Right renal cortex interstitium (tissue), 3 donors: ENCODE data around the gene INAFM1. TPM values are rescaled to one million over a fixed set of nuclear protein-coding genes. Genes with fewer than 3 reads are reported as not detected.
A peak's percentile ranks its signal among the peaks of the same experiment; 100 is the strongest.
"Not testable (repeated sequence)": the region's sequence is repeated elsewhere in the genome, so short reads cannot be mapped to it uniquely, and the experiment has no call there.

ENCODE experiments used
- DNase-seq, 3 donors: peaks; one replicate each; pipeline ENCODE4 v3.0.0-alpha.2; 2013; ENCODE audit warnings: low read depth in 3 of 3, low spot score in 2 of 3
- polyA plus RNA-seq, 3 donors: library from polyadenylated mRNA; unstranded; fragments of 120-200 nt; gene quantifications; one replicate each; pipeline ENCODE4 v1.2.1, GENCODE V29; 2013; ENCODE audit not compliant: insufficient read length in 3 of 3

INAFM1 gene
- polyA plus RNA-seq, 3 donors: 5.1 to 6.1 (median 5.5) TPM

GRCh38 chr19:47240996-47241918, 33.4 kb upstream of the INAFM1 start:
- no peak for DNase-seq

DNA sequence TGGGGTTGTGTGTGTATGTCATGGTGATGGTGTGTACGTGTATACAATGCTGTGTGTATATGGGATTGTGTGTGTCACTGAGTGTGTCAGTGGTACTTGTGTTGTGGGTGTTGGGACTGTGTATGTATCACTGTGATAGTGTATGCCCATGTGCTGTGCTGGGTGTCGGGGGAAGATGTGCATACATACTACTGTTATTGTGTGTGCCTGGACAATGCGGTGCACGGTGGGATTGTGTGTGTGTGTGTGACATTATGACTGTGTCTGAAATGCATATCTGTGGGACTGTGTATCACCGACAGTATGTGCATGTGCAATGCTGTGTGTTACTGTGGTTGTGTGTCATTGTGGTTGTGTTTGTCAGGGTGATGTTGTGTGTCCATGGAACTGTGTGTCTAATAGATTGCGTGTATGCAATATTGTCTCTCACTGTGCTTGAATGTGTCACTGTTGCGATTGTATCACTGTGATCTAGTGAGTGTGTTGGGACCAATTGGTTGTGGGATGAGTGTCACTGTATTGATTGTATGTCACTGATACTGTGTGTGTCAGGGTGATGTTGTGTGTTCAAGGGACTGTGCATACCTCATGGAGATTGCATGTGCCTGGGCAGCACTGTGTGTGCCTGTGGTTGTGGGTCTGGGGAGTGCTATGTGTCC, 32.6 kb upstream of the INAFM1 start:
- DNase-seq: no peak

DNA sequence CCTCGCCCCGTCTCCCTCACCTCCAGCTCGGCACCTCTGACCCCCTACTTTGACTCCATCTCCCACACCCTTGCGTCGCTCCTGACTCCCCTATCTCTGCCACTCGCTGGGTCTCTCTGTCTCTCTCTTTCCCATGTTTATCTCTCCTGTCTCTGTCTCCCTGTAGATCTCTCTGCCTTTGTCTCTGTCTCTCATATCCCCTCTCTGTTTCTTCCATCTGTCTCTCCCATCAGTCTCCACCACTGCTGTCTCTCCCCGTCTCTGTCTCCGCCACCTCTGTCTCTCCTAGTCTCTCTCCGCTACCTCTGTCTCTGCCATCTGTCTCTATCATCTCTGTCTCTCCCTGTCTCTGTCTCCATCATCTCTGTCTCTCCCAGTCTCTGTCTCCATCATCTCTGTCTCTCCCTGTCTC, 31.3 kb upstream of the INAFM1 start:
- DNase-seq: no peak

DNA sequence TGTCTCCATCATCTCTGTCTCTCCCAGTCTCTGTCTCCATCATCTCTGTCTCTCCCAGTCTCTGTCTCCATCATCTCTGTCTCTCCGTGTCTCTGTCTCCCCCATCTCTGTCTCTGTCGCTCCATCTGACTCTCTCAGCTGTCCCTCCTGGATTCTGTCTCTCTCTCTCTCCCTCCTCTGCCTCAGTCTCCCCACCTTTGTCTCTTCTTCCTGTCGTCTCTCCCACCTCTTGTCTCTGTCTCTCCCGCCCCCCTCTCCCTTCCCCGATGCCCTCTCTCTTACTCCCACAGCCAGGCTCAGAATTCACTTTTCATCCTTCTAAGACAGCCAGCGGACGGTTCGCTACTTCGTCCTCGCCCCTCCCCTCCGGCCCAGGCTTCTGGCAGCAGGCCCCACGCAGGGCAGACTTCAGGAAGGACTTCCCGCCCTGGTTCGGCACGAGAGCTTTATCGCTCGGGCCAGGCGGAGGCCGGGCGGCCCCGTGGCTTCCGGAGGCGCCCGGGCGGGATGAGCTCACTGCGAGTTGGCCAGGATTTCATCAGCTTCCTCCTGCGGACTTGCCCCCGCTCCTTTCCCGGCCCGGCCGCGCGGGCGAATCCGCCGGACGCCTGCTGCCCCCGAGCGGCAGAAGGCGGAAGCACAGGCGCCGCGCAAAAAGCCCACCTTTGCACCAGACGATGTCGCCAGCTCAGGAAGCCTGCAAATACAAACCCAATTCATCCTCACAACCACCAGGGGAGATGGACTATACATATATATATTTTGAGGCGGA, 30.7 kb upstream of the INAFM1 start:
- DNase-seq: peak in 2 of 3 donors; percentile 81 to 83

GRCh38 chr19:47247308-47247990, 27.2 kb upstream of the INAFM1 start:
- no peak for DNase-seq

DNA sequence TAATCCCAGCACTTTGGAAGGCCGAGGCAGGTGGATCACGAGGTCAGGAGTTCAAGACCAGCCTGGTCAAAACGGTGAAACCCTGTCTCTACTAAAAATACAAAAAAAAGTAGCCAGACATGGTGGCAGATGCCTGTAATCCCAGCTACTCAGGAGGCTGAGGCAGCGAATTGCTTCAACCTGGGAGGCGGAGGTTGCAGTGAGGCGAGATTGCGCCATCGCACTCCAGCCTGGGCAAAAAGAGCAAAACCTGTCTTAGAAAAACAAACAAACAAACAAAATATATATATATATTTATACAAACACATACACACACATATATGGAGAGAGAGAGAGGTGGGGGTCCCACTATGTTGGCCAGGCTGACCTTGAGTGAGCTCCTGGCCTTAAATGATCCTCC, 21.7 kb upstream of the INAFM1 start:
- DNase-seq: not testable (repeated sequence)

- DNase-seq: no peak
Measured at GRCh38 chr19:47253467-47253881, 21.2 kb upstream of the INAFM1 start.

DNA sequence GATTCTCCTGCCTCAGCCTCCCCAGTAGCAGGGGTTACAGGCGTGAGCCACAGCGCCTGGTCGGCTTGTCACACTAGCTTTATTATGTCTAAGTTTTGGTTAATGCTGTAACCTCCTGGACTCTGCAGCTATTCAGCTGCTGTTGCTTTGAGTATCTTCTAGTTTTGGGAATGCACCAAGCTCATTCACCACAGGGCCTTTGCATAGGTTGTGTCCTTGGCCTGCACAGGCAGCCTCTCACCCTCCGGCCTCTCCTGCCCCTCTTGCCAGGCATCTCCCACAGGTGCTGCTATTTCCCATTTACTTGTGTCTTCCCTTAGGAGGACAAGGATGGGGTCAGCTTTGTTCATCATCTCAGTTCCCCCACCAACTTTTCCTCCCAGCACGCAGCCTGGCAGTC, 20.7 kb upstream of the INAFM1 start:
- DNase-seq: no peak

GRCh38 chr19:47255879-47256692, 18.6 kb upstream of the INAFM1 start, which contains the start of gene CCDC9:
TSS of gene CCDC9 (plus strand) at chr19:47256525. CDS start at chr19:47258401, 1,876 bp downstream.
- DNase-seq: peak; percentile 87 to 94 (median 94)

DNA sequence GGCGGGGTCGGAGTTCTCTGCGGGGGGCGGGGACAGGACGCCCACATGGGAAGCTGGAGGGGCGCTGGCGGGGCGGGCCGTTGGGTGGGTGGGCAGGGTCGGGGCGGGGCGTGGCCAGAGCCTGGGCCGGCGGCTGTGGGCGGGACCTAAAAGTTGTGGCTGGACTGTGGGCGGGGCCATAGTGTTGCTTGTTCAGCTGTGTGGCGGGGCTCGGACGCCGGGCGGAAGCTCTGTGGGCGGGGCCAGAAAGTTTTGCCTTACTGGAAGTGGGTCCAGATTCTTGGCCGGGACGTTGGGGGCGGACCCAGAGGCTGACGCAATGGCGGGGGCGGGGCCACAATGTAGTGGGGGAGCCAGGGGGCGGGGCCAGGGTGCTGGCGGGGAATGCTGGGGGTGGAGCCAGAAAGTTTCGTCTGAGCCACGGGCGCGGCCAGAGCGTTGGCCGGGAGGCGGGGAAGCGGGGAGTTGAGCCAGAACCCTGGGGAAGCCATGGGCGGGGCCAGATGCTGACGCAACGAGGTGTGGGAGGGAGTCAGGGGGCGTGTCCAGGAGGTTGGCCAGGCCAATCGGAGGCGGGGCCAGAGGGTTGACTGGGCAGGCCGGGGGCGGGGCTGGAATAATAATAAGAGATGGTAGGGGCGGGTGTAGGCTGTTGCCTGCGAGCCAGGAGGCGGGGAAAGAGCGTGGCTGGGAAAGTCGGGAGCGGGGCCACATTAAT, 17.8 kb upstream of the INAFM1 start:
- peak; percentile 97 to 98 (median 97) for DNase-seq

DNA sequence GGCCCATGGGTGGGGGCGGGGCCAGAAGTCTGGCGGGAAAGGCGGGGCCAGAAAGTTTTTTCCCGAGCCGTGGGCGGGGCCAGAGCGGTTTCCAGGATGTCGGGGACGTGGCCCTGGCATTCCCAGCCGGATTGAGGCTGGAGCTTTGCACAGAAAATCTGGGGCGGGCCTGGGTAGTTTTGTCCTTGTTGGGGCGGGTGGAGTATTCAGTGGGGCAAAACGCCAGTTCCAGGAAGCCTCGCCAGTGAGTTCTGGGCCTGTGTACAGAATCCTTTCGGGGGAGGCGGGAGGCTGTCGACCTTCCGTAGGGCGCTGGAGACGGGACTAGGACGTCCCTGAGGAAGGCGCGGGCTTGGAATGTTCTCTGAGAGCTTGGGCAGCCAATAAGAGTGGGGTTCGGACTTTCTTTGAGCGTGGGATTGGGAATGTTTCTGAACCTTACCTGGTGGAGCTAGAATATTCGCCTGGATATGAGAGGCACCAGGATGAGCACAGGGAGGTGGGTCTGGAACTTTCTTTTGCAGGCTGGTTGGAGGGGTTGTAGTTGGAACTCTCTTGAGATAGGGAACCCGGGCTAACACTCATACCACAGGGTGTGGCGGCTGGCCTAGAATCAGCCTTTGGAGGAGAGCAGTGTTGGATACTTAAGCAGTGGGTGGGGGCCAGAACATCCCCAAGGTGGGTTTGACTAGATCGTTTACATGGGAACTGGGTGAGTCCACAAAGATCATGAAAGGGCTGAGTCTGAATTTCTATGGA, 17.1 kb upstream of the INAFM1 start:
- no peak for DNase-seq

DNA sequence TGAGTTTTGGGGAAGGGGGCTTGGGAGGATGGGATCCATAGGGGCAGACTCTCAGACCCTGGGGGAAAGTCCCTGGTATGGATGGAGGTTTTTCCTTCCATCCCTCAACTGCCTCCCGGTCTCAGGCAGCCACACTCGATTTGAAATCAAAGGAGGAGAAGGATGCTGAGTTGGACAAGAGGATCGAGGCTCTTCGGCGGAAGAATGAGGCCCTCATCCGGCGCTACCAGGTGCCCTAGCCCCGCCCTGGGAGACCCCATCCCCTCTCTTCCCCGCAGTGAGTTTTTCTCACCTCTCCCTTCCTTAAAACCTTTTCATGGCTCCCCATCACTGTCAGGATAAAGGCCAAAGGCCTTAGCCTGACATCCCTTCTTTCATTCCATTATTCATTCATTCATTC, 16.3 kb upstream of the INAFM1 start:
- no peak for DNase-seq

DNA sequence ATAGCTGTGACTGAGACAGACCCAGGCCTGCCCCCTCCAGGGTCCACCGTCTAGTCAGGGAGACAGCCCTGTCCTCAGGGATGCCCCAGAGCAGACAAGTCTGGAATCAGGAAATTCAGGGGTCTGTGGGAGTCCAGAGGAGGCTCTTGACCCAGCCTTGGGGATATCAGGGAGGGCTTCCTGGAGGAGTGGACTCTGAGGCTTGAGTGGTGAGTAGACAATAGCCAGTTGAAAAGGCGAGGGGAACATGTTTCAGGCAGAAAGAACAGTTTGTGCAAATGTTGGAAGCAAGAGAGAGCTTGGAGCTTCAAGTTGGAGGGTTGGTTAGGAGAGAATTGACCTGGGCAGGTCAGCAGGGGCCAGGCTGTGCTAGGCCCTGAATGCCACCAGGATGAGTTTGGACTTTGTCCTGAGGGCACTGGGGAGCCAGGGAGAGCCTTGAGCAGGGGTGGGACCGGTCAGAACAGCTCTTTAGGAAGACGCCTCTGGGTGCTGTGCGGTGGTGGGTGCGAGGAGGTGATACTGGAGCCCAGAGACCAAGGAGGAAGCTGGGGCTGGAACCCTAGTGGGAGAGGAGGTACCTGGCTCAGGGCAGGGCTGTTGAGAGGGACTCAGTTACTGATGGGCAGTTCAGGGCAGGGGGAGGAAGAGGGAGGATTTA, 15.7 kb upstream of the INAFM1 start:
- no peak for DNase-seq

- no peak for DNase-seq
Measured at GRCh38 chr19:47260476-47260875, 14.2 kb upstream of the INAFM1 start.

DNA sequence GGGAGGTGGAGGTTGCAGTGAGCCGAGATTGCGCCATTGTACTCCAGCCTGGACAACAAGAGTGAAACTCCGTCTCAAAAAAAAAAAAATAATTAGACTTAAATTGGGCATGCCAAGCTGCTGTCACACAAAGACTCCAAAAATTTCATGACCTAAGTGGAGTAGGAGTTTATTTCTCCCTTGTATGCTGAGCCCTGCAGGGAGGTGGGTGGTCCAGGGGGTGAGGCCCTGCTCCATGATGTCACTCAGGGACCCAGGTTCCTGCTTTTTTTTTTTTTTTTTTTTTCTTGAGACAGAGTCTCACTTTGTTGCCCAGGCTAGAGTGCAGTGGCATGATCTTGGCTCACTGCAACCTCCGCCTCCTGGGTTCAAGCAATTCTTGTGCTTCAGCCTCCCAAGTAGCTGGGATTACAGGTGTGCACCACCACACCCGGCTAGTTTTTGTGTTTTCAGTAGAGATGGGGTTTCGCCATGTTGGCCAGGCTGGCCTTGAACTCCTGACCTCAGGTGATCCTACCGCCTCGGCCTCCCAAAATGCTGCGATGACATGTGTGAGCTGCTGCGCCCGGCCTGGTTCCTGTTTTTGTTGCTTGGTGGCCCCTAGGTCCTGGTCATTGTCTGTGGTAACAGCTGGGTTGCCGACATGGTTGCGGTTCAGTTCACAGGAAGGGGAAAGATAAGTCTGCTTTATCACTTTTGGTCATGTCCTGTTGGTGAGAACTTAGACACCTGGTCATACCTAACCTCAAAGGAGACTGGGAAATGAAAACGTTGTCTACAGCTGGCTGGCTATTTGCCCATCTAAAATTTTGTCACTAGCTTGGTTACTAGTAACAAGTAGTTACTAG, 12.5 kb upstream of the INAFM1 start:
- DNase-seq: not testable (repeated sequence)

- no peak for DNase-seq
Measured at GRCh38 chr19:47264629-47265028, 10.1 kb upstream of the INAFM1 start.
